ENCODE data around the gene CNTROB.

CNTROB gene, protein sequence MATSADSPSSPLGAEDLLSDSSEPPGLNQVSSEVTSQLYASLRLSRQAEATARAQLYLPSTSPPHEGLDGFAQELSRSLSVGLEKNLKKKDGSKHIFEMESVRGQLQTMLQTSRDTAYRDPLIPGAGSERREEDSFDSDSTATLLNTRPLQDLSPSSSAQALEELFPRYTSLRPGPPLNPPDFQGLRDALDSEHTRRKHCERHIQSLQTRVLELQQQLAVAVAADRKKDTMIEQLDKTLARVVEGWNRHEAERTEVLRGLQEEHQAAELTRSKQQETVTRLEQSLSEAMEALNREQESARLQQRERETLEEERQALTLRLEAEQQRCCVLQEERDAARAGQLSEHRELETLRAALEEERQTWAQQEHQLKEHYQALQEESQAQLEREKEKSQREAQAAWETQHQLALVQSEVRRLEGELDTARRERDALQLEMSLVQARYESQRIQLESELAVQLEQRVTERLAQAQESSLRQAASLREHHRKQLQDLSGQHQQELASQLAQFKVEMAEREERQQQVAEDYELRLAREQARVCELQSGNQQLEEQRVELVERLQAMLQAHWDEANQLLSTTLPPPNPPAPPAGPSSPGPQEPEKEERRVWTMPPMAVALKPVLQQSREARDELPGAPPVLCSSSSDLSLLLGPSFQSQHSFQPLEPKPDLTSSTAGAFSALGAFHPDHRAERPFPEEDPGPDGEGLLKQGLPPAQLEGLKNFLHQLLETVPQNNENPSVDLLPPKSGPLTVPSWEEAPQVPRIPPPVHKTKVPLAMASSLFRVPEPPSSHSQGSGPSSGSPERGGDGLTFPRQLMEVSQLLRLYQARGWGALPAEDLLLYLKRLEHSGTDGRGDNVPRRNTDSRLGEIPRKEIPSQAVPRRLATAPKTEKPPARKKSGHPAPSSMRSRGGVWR

DNA sequence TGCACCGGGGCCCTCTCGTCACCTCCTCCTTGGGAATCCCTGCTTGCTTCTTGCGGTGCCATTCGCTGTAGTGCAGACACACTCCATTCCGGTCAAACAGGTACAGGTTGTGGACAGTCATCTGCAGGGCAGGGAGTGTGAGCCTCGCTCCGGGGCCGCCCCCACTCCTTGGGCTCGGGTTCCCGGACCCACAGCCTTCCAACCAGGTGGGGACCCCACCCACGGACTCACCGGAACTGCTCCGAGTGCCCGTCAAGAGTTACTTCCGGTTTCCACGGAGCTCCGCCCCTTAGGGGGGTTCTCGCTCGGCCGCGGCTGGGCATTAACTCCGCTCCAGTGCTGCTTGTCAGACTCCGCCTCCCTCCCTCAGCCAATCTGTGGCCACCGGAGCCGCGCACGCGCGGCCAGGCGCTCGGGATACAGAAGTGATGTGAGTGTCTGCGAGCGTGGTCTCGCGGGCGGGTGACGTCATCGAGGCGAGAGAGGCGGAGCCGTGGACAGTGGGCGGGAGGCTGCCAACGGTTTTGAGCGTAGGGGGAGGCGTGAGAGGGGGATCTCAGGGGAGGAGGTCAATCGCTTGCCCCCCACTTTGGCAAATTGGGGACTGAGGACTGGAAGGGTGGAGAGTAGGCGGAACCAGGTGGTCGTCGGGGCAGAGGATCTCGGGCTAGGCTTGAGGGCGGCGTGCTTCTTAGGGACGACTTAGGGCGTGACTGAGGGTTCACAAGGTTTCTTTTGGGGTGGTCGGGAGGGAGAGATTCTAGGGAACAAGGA lies at the start of gene CNTROB, which contains the start of gene TRAPPC1:
Gene CNTROB, plus strand, starts transcription at position 498 of the 774 bp plus-strand sequence. CDS start 874 bp downstream, outside the sequence.
Gene TRAPPC1, minus strand, starts transcription at position 238 of the 774 bp plus-strand sequence. Its CDS starts 117 bp downstream, at position 121.
- peak within 1 kb of the TSS; percentile 95 for H3K9ac ChIP-seq (ENCODE audit: low read length)
- peak within 1 kb of the TSS; percentile 78 for H3K27ac ChIP-seq (ENCODE audit: low read depth, low read length)
- peak within 1 kb of the TSS; percentile 92 for H3K4me3 ChIP-seq (ENCODE audit: low read length)
- peaks cover under 1% of the 10 kb centered on the region for H3K36me3 ChIP-seq (ENCODE audit: control insufficient read depth, insufficient read depth, low read length)
- H3K4me1 ChIP-seq (ENCODE audit: control insufficient read depth, insufficient read depth, low read length), result peaks cover 10% of the 10 kb centered on the region
- H3K27me3 ChIP-seq (ENCODE audit: control insufficient read depth, insufficient read depth, low read length), result no peaks in the 10 kb centered on the region

DNA sequence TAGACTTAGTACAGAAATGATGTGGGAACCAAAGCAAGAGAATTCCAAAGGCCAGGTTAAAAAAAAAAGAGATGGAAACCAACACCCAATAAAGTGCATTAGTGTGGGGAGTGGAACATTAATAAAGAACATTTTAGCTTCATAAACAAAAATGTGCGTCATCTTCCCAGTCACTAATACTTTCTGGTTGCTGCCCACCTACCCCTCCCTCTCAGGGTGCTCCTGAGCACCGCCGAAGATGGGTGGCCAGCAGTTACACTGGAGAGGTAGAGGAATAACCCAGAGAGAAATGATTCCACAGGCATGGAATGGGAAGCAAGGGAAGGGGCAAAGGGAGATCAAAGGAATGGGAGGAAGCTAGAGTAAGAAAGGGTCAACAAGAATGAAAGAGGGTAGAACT lies 49.4 kb upstream of the CNTROB start:
- Histone ChIP-seq H3K4me3 (ENCODE audit: low read length) (peak overlapping the region; percentile 30), H3K9ac (ENCODE audit: low read length) (no peak overlapping the region), H3K27ac (ENCODE audit: low read depth, low read length) (no peak overlapping the region), H3K4me1 (ENCODE audit: control insufficient read depth, insufficient read depth, low read length) (peaks cover 13% of the 10 kb centered on the region), H3K27me3 (ENCODE audit: control insufficient read depth, insufficient read depth, low read length) (no peaks in the 10 kb centered on the region), H3K36me3 (ENCODE audit: control insufficient read depth, insufficient read depth, low read length) (no peaks in the 10 kb centered on the region)

DNA sequence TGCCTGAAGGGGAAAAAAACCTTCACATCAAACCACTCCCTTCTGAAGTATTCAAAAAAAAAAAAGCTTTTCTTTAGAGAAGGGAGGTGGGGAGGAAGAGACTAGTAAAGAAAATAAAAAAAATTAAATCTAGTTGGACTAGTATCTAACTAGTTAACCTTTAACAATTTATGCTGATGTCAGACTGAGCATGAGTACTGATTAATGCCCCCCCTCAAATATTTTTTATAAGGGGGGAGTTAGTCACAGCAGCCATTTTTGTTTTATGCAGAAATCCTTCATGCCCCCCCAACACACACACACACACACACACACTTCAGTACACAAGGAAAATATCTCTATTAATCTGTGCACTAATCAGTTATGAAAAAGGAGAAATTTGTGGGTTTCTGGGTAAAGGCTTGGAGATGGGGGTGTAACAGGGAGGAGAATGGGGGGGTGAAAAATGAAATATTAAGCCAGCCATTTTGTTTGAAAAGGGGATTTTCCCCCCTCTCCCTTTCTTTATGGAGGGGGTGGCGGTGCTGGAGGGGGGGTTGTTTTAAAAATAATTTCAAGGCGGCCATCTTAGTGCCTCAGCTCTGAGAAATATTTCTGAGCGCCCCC lies 48.1 kb upstream of the CNTROB start:
- Histone ChIP-seq H3K27ac (ENCODE audit: low read depth, low read length) (peak overlapping the region; percentile 16), H3K27me3 (ENCODE audit: control insufficient read depth, insufficient read depth, low read length) (no peaks in the 10 kb centered on the region), H3K4me3 (ENCODE audit: low read length) (peak overlapping the region; percentile 14), H3K4me1 (ENCODE audit: control insufficient read depth, insufficient read depth, low read length) (peaks cover 25% of the 10 kb centered on the region), H3K36me3 (ENCODE audit: control insufficient read depth, insufficient read depth, low read length) (no peaks in the 10 kb centered on the region), H3K9ac (ENCODE audit: low read length) (no peak overlapping the region)

DNA sequence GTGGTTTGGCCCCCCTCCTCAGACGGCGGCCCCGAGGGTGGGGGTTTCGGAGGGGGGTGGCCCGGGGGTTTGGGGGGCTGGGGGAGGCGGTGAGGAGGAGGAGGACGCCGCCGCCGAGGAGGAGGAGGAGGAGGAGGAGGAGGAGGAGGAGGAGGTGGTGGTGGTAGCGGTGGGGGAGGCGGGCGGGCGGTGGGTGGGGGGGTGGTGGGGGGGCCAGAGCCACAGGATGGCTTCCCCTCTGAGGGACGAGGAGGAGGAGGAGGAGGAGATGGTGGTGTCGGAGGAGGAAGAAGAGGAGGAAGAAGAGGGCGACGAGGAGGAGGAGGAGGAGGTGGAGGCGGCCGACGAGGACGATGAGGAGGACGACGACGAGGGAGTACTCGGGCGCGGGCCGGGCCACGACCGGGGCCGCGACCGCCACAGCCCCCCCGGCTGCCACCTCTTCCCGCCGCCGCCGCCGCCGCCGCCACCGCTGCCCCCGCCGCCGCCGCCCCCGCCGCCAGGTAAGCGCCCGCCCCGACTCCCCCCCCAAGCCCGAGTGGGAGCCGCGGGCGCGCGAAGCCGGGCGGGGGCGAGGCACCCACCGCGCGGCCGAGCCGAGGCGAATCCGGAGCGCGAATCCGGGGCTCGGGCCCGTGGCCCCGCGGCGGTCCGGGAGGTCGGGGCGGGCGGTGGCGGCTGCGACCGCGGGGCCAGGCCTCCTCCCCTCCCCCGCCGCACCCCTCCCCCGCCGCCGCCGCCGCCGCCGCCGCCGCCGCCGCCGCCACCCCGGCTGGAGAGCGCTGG lies 47.2 kb upstream of the CNTROB start:
- no peaks in the 10 kb centered on the region for H3K27me3 ChIP-seq (ENCODE audit: control insufficient read depth, insufficient read depth, low read length)
- no peaks in the 10 kb centered on the region for H3K36me3 ChIP-seq (ENCODE audit: control insufficient read depth, insufficient read depth, low read length)
- peaks cover 34% of the 10 kb centered on the region for H3K4me1 ChIP-seq (ENCODE audit: control insufficient read depth, insufficient read depth, low read length)
- peak overlapping the region; percentile 94 for H3K4me3 ChIP-seq (ENCODE audit: low read length)
- H3K9ac ChIP-seq (ENCODE audit: low read length), result peak overlapping the region; percentile 44
- peak overlapping the region; percentile 81 for H3K27ac ChIP-seq (ENCODE audit: low read depth, low read length)

DNA sequence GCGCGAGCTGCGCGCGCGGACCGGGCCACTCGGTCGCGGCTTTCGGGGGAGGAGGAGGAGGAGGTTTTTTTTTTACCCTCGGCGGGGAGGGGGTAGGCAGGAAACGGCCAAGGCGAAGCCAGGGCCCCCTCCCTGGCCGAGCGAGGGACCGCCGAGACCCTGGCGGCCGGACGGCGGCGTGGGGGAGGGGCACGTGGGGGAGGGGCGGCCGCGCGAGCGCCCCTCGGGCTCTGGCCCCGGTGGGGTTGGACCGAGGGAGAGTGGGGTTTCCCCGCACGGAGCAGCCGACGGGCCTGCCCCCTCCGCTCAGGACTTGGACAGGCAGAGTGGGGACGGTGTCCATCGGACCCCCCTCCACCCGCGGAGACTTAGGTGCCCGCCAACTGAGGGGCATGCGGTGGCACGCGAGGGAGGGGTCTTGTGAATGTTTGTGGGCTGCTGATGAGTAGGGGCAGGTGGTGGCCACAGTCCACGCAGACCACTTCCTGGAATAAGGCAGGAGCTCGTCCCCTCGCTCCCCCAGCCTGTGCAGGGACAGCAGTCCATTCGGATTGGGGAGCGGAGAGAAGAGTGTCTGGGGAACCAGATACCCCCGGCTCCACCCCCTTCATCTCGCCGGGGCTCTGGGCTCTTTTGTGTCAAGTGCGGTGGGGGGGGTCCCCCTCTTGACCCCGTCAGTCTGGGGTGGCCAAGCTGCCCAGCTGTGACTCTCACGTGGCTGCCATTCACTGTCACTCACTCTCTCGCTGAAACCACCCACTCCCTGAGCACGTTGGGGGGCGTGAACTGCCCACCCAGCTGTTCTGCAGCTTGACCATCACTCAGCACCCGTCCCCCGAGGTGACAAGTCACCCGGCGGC lies 46.4 kb upstream of the CNTROB start:
- Histone ChIP-seq H3K4me1 (ENCODE audit: control insufficient read depth, insufficient read depth, low read length) (peaks cover 39% of the 10 kb centered on the region), H3K36me3 (ENCODE audit: control insufficient read depth, insufficient read depth, low read length) (peaks cover under 1% of the 10 kb centered on the region), H3K4me3 (ENCODE audit: low read length) (peak overlapping the region; percentile 94)

DNA sequence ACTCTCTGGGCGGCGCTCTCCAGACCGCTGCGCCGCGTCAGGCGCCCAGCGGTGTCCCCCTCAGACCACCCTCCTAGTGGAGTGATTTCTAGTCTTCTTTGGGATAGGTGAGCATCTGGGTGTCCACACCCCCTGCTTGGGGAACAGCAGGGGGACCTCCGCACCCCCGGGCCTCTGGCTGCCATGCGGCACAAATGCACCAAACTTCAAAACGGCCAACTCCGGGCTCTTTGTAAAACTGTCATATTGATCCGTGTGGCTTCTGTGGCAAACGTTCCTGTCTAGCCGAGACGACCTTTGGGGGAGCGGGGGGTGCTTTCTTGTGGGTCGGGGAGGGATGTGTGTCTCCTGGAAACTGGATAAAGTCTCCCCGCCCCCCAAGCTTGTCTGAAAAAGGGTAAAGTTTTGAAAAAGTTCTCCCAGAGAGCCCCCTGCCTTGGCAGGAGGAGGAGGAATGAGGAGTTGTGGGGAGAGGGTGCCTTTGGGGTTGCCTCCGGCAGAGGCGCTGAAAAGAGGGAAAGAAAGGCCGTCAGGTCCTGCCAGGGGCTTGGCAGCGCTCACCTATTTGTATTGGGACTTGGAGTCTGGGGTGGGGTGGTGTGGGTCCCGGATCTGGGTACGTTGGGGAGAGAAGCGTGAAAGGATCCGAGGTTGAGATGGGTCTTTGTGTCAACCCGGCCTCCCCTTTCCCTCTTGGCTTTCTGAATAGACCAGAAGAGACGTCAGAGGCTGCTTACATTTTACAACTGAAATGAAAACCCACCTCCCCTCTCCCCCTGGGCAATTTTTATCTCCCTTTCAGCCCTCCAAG lies 45.6 kb upstream of the CNTROB start:
- Histone ChIP-seq H3K27me3 (ENCODE audit: control insufficient read depth, insufficient read depth, low read length) (no peaks in the 10 kb centered on the region), H3K9ac (ENCODE audit: low read length) (peak overlapping the region; percentile 67), H3K4me1 (ENCODE audit: control insufficient read depth, insufficient read depth, low read length) (peaks cover 39% of the 10 kb centered on the region), H3K36me3 (ENCODE audit: control insufficient read depth, insufficient read depth, low read length) (peaks cover 7% of the 10 kb centered on the region), H3K27ac (ENCODE audit: low read depth, low read length) (peak overlapping the region; percentile 81), H3K4me3 (ENCODE audit: low read length) (peak overlapping the region; percentile 94)

More for the DNA sequence above, 46.4 kb upstream of the CNTROB start:
- peak overlapping the region; percentile 87 for H3K9ac ChIP-seq (ENCODE audit: low read length)
- no peaks in the 10 kb centered on the region for H3K27me3 ChIP-seq (ENCODE audit: control insufficient read depth, insufficient read depth, low read length)
- peak overlapping the region; percentile 81 for H3K27ac ChIP-seq (ENCODE audit: low read depth, low read length)

DNA sequence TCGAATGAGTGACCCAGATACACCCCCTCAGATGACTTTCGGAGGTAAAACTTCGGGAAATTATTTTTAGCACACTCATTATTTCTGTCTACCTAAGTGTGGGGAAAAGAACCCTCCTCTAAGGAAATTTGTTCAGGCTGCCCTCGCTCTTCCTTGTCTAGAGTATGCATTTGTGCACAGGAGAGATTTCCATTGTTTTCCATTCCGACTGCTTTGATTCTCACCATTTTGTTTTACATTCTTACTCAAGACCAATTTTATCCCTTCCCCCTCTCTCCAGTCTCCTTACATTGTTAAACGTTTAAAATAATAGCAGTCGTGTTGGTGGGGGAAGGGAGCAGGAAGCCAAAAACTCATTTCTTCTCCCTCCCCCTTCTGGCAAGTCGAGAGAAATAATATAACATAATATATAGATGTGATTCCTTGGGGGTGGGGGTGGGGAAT lies 44.9 kb upstream of the CNTROB start:
- Histone ChIP-seq H3K4me3 (ENCODE audit: low read length) (peak overlapping the region; percentile 94), H3K27me3 (ENCODE audit: control insufficient read depth, insufficient read depth, low read length) (no peaks in the 10 kb centered on the region), H3K36me3 (ENCODE audit: control insufficient read depth, insufficient read depth, low read length) (peaks cover 10% of the 10 kb centered on the region), H3K4me1 (ENCODE audit: control insufficient read depth, insufficient read depth, low read length) (peaks cover 39% of the 10 kb centered on the region), H3K9ac (ENCODE audit: low read length) (peak overlapping the region; percentile 67), H3K27ac (ENCODE audit: low read depth, low read length) (peak overlapping the region; percentile 81)

GRCh38 chr17:7887482-7888183 lies 44.4 kb upstream of the CNTROB start:
- no peaks in the 10 kb centered on the region for H3K27me3 ChIP-seq (ENCODE audit: control insufficient read depth, insufficient read depth, low read length)
- H3K27ac ChIP-seq (ENCODE audit: low read depth, low read length), result peak overlapping the region; percentile 81
- peak overlapping the region; percentile 25 for H3K9ac ChIP-seq (ENCODE audit: low read length)
- H3K4me3 ChIP-seq (ENCODE audit: low read length), result peak overlapping the region; percentile 94
- H3K4me1 ChIP-seq (ENCODE audit: control insufficient read depth, insufficient read depth, low read length), result peaks cover 39% of the 10 kb centered on the region
- peaks cover 11% of the 10 kb centered on the region for H3K36me3 ChIP-seq (ENCODE audit: control insufficient read depth, insufficient read depth, low read length)

GRCh38 chr17:7888184-7888920 lies 43.7 kb upstream of the CNTROB start, which contains the start of gene CHD3:
TSS of gene CHD3 (plus strand) at chr17:7888789. CDS start at chr17:7889001, 212 bp downstream.
- Histone ChIP-seq H3K36me3 (ENCODE audit: control insufficient read depth, insufficient read depth, low read length) (peaks cover 12% of the 10 kb centered on the region), H3K9ac (ENCODE audit: low read length) (peak within 1 kb of the TSS; percentile 32), H3K27me3 (ENCODE audit: control insufficient read depth, insufficient read depth, low read length) (no peaks in the 10 kb centered on the region), H3K4me1 (ENCODE audit: control insufficient read depth, insufficient read depth, low read length) (peaks cover 39% of the 10 kb centered on the region), H3K27ac (ENCODE audit: low read depth, low read length) (peak within 1 kb of the TSS; percentile 81), H3K4me3 (ENCODE audit: low read length) (peak within 1 kb of the TSS; percentile 94)
